ENCODE data around the gene CD37. TPM values are rescaled to one million over a fixed set of nuclear protein-coding genes. Genes with fewer than 3 reads are reported as not detected.
"Not testable (repeated sequence)": the region's sequence is repeated elsewhere in the genome, so short reads cannot be mapped to it uniquely, and the experiment has no call there.

CD37 gene
- total RNA-seq, 1 donor from 2014 or later, result not detected

DNA sequence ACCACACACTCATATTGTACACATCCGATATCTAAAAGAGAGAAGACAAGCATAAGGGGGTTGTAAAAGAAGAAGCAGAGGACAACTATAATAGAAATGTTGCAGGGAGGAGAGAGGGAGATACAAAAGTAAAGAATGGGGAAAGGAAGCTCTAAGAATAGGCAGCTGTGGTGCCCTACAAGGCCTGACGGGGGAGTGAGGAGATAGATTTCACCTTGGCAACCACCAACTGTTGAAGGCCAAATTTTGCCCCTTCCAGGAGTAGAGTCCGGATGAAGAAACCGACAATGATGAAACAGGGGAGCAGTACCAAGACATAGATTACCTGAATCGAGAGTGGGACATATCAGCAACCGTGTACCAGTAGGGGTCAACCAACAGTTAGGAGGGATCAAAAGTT, 26.1 kb upstream of the CD37 start:
- FAIRE-seq, result no peak
- Histone ChIP-seq H3K27me3 (ENCODE audit: control insufficient read depth, insufficient read depth, low read length) (no peaks in the 10 kb centered on the region), H3K4me3 (ENCODE audit: low read depth, low read length) (no peak overlapping the region), H3K36me3 (ENCODE audit: control insufficient read depth, insufficient read depth, low read length) (no peaks in the 10 kb centered on the region)
- no peak for DNase-seq (ENCODE audit: low read depth)
- TF ChIP-seq, protein P1, sequence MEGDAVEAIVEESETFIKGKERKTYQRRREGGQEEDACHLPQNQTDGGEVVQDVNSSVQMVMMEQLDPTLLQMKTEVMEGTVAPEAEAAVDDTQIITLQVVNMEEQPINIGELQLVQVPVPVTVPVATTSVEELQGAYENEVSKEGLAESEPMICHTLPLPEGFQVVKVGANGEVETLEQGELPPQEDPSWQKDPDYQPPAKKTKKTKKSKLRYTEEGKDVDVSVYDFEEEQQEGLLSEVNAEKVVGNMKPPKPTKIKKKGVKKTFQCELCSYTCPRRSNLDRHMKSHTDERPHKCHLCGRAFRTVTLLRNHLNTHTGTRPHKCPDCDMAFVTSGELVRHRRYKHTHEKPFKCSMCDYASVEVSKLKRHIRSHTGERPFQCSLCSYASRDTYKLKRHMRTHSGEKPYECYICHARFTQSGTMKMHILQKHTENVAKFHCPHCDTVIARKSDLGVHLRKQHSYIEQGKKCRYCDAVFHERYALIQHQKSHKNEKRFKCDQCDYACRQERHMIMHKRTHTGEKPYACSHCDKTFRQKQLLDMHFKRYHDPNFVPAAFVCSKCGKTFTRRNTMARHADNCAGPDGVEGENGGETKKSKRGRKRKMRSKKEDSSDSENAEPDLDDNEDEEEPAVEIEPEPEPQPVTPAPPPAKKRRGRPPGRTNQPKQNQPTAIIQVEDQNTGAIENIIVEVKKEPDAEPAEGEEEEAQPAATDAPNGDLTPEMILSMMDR (IDR thresholded peaks at IDR 0.05; ENCODE audit: insufficient read depth, low read length, severe bottlenecking), result no peak

DNA sequence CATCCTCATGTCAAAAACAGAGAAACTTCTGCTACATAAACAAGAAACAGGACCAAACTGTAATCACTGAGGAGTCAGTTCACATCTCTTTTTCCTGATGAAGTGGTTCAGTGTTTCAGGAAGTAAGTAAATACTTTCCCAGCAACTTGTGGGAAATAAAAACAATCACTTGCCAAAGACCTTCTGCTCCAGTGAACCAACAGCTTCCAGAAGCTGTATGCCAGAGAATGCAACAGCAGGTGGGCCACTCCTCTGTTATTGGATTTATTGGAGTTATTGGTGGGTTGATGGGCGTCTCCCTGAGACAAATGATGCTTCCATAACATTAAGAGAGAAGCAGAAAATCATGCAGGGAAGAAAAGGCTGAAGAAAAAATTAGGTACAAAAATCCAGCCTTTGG, 20.1 kb upstream of the CD37 start:
- FAIRE-seq (no peak), DNase-seq (ENCODE audit: low read depth) (no peak)
- TF ChIP-seq, protein P1 (IDR thresholded peaks at IDR 0.05; ENCODE audit: insufficient read depth, low read length, severe bottlenecking), result no peak
- H3K36me3 ChIP-seq (ENCODE audit: control insufficient read depth, insufficient read depth, low read length), result no peaks in the 10 kb centered on the region
- H3K27me3 ChIP-seq (ENCODE audit: control insufficient read depth, insufficient read depth, low read length), result no peaks in the 10 kb centered on the region
- no peak overlapping the region for H3K4me3 ChIP-seq (ENCODE audit: low read depth, low read length)

DNA sequence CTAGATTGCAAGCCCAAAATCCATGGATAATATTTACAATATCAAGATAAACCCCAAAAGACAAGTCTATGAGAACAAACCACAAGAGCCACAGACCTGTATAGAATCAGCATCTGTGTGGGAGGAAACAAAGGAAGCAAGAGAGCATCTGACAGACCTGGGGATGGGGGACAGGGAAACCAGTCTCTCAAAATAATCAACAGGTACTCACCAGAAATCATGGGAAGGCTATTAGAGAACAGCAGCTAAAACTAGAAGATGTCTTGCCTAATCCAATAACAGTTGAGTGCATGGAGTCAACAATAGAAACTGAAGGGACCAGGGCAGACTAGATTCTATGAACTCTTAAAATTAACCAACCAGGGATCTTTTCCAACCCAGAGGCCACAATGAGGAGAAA, 18.9 kb upstream of the CD37 start:
- H3K4me3 ChIP-seq (ENCODE audit: low read depth, low read length), result no peak overlapping the region
- H3K27me3 ChIP-seq (ENCODE audit: control insufficient read depth, insufficient read depth, low read length), result no peaks in the 10 kb centered on the region
- TF ChIP-seq, protein P1 (IDR thresholded peaks at IDR 0.05; ENCODE audit: insufficient read depth, low read length, severe bottlenecking), result no peak
- no peak for DNase-seq (ENCODE audit: low read depth)
- H3K36me3 ChIP-seq (ENCODE audit: control insufficient read depth, insufficient read depth, low read length), result no peaks in the 10 kb centered on the region
- FAIRE-seq, result peak; percentile 58

DNA sequence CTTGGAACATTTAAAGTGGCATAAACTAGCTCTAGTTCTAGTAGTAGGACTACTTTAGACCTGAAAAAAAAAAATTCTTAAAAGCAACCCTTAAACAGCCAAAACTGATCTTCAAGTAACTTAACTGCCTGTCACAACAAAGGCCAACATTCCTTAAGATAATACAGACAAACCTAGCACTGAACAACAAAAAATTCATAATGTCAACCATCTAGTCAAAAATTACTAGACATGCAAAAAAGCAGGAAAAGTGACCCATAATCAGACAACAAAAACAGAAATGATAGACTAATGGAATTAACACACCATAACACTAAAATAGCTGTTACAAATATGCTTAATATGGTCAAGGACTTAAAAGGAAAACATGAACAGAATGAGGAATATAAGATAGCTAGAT, 16.9 kb upstream of the CD37 start:
- FAIRE-seq (no peak), DNase-seq (ENCODE audit: low read depth) (no peak)
- TF ChIP-seq, protein P1 (IDR thresholded peaks at IDR 0.05; ENCODE audit: insufficient read depth, low read length, severe bottlenecking), result no peak
- no peak overlapping the region for H3K4me3 ChIP-seq (ENCODE audit: low read depth, low read length)
- no peaks in the 10 kb centered on the region for H3K27me3 ChIP-seq (ENCODE audit: control insufficient read depth, insufficient read depth, low read length)
- H3K36me3 ChIP-seq (ENCODE audit: control insufficient read depth, insufficient read depth, low read length), result no peaks in the 10 kb centered on the region

GRCh38 chr19:49324801-49325576, 10.2 kb upstream of the CD37 start, which contains the start of gene SLC6A16:
Gene SLC6A16 (minus strand): TSS chr19:49325191. CDS start chr19:49311347, 13,844 bp downstream.
- FAIRE-seq (no peak), DNase-seq (ENCODE audit: low read depth) (no peak)
- TF ChIP-seq, protein P1 (IDR thresholded peaks at IDR 0.05; ENCODE audit: insufficient read depth, low read length, severe bottlenecking), result no peak
- no peaks in the 10 kb centered on the region for H3K27me3 ChIP-seq (ENCODE audit: control insufficient read depth, insufficient read depth, low read length)
- no peaks in the 10 kb centered on the region for H3K36me3 ChIP-seq (ENCODE audit: control insufficient read depth, insufficient read depth, low read length)
- H3K4me3 ChIP-seq (ENCODE audit: low read depth, low read length), result no peak within 1 kb of the TSS

DNA sequence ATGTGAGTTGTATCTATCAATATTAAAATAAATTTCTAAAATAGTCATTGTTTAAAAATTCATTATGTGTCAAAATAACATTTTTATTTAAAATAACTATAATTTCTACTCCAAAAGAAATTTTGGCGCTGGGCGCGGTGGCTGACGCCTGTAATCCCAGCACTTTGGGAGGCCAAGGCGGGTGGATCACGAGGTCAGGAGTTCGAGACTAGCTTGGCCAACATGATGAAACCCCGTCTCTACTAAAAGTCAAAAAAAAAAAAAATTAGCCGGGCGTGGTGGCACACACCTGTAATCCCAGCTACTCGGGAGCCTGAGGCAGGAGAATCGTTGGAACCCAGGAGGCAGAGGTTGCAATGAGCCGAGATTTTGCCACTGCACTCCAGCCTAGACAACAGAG, 9.4 kb upstream of the CD37 start:
- not testable (repeated sequence) for H3K36me3 ChIP-seq (ENCODE audit: control insufficient read depth, insufficient read depth, low read length); DNase-seq (ENCODE audit: low read depth); H3K4me3 ChIP-seq (ENCODE audit: low read depth, low read length); FAIRE-seq; H3K27me3 ChIP-seq (ENCODE audit: control insufficient read depth, insufficient read depth, low read length)

Measured in bronchial epithelial cell (primary cell).